HG03135 (cell line): ENCODE measurements around the gene CFI.

Experiments
- ATAC-seq: cut with Tn5 transposase; IDR thresholded peaks from one replicate; pipeline ENCODE4 v1.9.1; 2021; ENCODE audit warnings: mild to moderate bottlenecking, moderate library complexity; ENCODE audit not compliant: unreplicated experiment

The CFI gene

GRCh38 chr4:109801895-109802319, at the start of gene CFI:
TSS of gene CFI (minus strand) at chr4:109801999. CDS start at chr4:109801971, 28 bp downstream.
- ATAC-seq: no peak

- ATAC-seq: no peak
Measured at GRCh38 chr4:109850601-109851000, 48.8 kb upstream of the CFI start.

GRCh38 chr4:109848501-109848900, 46.7 kb upstream of the CFI start:
- ATAC-seq: no peak

DNA sequence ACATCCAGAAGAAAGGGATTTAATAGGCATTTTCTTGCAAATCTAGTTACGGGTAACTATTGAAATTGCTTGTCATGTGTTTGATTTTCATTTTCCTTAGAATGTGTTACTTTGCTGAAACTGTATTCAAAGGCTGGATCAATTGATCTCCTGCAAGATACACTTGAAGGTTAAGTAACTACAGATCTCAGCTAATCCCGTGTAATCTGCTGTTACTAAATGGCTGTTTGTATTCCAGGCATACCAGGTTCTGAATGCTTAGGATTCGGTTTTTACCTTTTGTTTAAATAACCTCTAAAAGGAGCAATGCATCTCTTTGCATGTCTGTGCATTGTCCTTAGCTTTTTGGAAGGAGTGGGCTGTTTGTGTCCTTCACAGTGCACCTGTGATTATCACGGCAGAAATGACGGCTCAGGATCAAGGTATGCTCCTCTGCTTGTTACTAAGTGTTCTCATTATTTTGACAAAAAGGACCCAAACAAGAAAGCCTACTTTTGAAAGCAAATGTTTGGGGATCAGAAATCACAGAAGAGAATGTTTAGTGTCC, 46.2 kb upstream of the CFI start, which contains the start of gene LRIT3:
Gene LRIT3, plus strand, starts transcription at position 212 of the 547 bp plus-strand sequence. Its CDS starts 95 bp downstream, at position 307.
- no peak for ATAC-seq

GRCh38 chr4:109846395-109847098, 44.7 kb upstream of the CFI start:
- no peak for ATAC-seq

DNA sequence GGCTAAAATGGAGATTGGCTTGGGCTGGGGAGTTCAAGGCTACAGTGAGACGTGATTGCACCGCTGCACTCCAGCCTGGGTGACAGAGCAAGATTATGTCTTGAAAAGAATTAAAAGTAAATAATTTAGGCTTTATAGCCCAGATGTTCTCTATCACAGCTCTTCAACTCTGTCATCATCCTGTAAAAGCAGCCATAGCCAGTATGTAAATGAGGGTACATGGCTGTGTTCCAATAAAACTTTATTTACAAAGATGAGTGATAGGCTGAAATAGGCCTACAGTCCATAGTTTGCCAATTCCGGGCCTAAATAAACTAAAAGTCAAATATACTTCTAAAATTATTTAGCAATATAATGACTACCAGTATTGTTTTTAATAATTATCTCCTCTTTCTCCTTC, 35.2 kb upstream of the CFI start:
- ATAC-seq: no peak

DNA sequence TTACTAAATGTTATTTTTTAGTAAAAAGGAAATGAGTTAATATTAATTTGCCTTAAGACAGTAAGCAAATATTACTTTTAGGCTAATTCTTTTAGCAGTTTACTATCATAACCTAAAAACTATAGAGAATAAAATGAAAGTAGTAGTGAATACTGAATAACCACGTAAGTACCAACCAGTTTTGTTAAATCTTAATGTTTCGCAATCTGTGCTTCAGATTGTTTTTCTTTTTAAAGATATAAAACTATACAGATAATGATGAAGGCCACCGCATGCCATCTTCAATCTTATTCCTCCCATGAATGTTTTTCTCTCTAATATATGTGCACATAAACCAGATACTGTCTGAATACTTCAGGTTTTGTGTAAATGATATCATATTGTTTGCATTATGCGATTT, 32.0 kb upstream of the CFI start:
- ATAC-seq: no peak

DNA sequence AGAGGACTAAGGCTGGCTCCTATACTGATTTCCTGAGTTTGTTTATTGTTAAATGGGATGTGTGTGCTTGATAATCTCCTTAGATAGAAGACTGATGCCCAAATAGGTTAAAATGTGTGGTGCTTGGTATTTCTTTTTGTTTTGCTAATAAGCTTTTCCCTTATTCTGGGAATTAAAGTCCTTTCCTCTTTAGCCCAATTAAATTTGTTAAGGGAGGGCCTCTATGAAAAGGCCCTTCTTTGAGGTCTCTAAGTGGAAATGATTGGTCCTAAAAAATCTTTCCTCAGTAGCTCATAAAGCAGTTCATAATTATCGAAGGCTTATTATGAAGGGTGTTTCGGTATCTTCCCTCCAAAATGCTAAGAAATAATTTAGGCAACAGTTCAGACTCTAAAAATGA, 25.9 kb upstream of the CFI start, which contains the start of gene RRH:
Gene RRH, plus strand, starts transcription at position 301 of the 400 bp plus-strand sequence. Its CDS starts 56 bp downstream, at position 357.
- ATAC-seq: no peak

- ATAC-seq: no peak
Measured at GRCh38 chr4:109826719-109827118, 24.9 kb upstream of the CFI start.

- no peak for ATAC-seq
Measured at GRCh38 chr4:109821185-109821584, 19.4 kb upstream of the CFI start.

DNA sequence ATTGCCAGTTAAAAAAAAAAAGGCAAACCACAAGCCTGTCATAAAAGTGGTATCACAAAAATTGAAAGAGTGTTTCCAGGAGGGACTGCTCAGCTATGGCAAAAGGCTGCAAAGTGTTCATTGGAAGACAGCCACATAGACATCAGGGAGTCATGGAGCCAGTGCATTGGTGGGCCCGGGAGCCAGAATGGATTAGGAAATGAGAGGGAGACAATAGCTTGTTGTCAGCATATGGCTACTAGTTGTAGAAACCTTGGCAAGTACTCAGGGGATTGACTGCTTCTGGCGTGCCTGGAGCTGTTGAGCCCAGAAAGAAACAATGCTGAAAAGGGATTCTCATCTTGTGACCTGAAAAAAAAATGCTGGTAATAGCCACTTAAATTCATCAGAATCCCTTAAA, 18.8 kb upstream of the CFI start:
- no peak for ATAC-seq

DNA sequence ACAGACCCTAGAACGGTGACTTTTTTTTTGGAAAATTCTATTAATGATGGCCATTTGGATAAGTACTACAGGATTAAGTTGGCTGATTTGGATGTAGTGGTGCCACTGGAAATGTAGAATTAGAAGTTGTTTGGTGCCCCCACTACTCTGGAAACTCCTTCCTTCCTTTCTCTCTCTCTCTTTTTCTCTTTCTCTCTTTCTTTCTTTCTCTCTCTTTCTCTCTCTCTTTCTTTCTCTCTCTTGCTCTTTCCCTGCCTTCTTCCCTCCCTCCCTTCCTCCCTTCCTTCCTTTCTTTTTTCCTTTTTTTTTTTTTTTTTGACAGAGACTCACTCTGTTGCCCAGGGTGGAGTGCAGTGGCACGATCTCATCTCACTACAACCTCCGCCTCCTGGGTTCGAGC, 16.5 kb upstream of the CFI start:
- no peak for ATAC-seq

GRCh38 chr4:109816894-109817293, 15.1 kb upstream of the CFI start:
- ATAC-seq: no peak

- no peak for ATAC-seq
Measured at GRCh38 chr4:109816082-109816442, 14.3 kb upstream of the CFI start.

GRCh38 chr4:109815151-109816081, 13.6 kb upstream of the CFI start, which contains the start of gene GAR1:
TSS of gene GAR1 (plus strand) at chr4:109815762. CDS start at chr4:109816165, 403 bp downstream.
- peak; percentile 99 for ATAC-seq

GRCh38 chr4:109811707-109812106, 9.9 kb upstream of the CFI start:
- ATAC-seq: no peak

DNA sequence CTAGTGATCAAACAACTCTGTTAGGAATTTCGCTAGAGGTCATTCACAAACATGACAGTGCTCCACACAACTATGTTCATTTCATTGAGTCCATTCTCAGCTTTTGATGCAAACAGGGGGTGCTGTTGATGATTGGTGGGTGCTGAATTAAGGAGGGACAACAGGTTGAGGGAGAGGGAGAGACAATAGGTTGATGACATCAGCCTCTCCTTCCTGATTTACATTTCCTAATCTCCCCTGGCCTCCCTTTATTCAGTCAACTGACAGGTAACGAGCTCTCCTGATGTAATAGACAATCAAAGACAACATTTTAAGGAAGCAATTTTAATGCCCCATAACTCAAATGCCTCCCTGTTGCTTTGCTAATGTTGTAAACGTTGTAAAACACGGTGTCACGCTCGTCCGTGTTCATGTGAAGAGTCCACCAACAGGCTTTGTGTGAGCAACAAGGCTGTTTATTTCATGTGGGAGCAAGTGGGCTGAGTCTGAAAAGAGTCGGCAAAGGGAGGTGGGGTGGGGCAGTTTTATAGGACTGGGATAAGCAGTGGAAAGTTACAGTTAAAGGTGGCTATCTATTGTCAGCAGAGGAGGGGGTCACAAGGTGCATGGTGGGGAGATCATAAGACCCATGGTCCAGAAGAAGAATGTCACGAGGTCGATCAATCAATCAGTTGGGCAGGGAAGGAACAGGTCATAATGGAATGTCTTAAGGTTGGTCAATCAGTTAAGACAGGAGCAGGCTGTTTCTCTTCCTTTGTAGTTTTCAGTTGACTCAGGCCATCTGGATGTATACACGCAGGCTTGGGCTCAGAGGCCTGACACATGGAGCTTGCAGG, 9.0 kb upstream of the CFI start:
- no peak for ATAC-seq

GRCh38 chr4:109809655-109810054, 7.9 kb upstream of the CFI start:
- no peak for ATAC-seq

DNA sequence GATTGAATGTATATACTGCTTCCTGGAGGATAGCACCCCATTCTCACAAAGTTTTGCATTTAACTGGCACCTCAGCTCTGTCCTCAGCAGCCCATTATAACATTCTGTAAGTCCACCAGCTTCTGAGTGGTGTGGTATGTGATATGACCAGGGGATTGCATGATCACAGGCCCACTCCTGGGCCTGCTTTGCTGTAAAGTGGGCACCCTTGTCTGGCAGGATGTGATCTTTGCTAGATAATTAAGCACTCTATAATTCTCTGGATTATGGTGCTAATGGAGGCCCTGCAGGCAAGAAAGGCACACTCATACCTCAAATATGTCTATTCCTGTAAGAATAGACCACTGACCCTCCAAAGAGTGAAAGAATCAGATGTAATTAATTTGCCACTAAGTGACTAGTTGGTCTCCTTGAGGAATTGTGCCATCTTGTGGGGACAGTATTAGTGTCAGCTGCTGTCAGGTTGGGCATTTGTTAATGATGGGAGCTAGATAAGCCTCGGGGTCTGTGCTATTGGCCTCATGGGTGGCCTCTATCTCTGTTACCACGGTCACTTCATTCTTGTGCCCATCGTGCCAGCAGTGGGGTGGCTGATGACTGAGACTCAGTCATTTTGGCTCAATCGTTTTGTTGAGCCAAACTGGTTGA, 2.2 kb upstream of the CFI start:
- ATAC-seq: peak; percentile 77
